Measurements from ENCODE around the gene NDUFB7. TPM values are rescaled to one million over a fixed set of nuclear protein-coding genes. Genes with fewer than 3 reads are reported as not detected.
"Not testable (repeated sequence)": the region's sequence is repeated elsewhere in the genome, so short reads cannot be mapped to it uniquely, and the experiment has no call there.

The NDUFB7 gene
- total RNA-seq, 2 experiments from 2014 or later, result 31.7 to 39.1 TPM

DNA sequence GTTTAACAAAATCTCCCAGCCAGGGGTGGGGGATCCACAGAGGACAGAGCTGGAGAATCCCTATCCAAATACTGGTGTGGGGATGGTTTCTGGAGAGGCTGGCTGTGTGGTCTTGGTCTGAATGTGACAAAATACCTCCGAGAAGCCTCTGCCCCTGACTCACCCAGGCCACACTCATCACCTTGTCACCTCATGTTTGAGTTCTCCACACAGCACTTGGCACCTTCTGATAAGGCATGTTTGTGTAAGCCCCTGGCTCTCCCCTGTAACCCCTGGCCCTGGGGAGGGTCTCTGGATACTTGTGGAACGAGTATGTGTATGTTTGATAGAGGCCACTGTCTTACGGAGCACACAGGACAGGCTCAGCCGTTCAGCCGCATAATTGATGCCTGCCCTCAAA, 27.8 kb downstream of the NDUFB7 start:
- CTCF ChIA-PET, result interaction anchor here (0.6 kb wide), 1 partner anchor 210 kb away, joined by 4 read pairs; no protein-coding TSS in a partner anchor
- Histone ChIP-seq H3K9me3 (ENCODE audit: control insufficient read depth in 1 of 2, insufficient read depth in 1 of 2, low read length in 2 of 2) (no peaks in the 10 kb centered on the region), H3K4me1 (ENCODE audit: insufficient read depth, low read length) (peaks cover 25% of the 10 kb centered on the region), H3K27me3 (ENCODE audit: control insufficient read depth in 1 of 2, insufficient read depth in 2 of 2, low read length in 2 of 2) (no peaks in the 10 kb centered on the region), H3K27ac (ENCODE audit: low read depth in 1 of 2, low read length in 2 of 2) (no peak overlapping the region), H3K36me3 (ENCODE audit: insufficient read depth, low read length) (peaks cover 23% of the 10 kb centered on the region), H3K4me3 (ENCODE audit: low read length) (no peak overlapping the region)
- Mint-ChIP-seq H3K27me3 (no peaks in the 10 kb centered on the region), H3K36me3 (ENCODE audit: low read depth) (peaks cover 49% of the 10 kb centered on the region), H3K4me3 (no peak overlapping the region), H3K9me3 (no peaks in the 10 kb centered on the region), H3K27ac (no peak overlapping the region), H3K4me1 (ENCODE audit: low read depth) (peaks cover 53% of the 10 kb centered on the region)
- TF ChIP-seq, protein P1, sequence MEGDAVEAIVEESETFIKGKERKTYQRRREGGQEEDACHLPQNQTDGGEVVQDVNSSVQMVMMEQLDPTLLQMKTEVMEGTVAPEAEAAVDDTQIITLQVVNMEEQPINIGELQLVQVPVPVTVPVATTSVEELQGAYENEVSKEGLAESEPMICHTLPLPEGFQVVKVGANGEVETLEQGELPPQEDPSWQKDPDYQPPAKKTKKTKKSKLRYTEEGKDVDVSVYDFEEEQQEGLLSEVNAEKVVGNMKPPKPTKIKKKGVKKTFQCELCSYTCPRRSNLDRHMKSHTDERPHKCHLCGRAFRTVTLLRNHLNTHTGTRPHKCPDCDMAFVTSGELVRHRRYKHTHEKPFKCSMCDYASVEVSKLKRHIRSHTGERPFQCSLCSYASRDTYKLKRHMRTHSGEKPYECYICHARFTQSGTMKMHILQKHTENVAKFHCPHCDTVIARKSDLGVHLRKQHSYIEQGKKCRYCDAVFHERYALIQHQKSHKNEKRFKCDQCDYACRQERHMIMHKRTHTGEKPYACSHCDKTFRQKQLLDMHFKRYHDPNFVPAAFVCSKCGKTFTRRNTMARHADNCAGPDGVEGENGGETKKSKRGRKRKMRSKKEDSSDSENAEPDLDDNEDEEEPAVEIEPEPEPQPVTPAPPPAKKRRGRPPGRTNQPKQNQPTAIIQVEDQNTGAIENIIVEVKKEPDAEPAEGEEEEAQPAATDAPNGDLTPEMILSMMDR (IDR thresholded peaks at IDR 0.05), result no peak
- POLR2A ChIA-PET, result no interaction called here
- ATAC-seq (ENCODE audit: poor library complexity) (no peak), DNase-seq (no peak)
- intact Hi-C loops (cut with DNase I, micrococcal nuclease), result no loop called here

DNA sequence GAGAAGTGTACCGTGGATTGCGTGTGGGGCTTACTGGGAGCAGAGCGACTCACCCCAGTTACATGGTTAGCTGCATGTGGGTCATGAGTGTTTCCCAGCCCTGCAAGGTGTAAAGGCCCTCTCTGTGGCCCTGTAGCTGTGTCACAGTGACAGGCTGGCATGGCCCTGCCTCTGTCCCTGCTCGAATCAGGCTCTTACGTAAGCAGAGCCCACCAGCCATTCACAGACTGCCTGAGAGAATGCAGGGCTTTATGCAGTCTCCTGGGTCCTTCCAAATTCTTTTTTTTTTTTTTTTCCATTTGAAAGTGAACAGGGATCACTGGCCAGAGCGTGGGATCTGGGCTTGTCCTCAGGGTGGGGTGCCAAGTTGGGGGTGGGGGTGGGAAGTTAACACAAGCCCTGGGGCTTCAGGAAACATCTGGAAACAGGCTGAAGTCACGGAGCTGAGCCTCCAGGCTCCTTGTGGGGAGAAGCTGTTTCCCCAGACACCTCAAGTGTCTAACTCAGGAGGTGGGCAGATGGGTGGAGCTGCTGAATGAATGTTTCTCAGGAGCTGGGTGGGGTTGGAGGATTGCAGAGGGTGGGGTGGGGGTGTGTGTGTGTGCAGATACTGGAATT, 29.0 kb downstream of the NDUFB7 start:
- H3K27me3 Mint-ChIP-seq, result no peaks in the 10 kb centered on the region
- Histone ChIP-seq H3K36me3 (ENCODE audit: insufficient read depth, low read length) (peaks cover 16% of the 10 kb centered on the region), H3K9me3 (ENCODE audit: control insufficient read depth in 1 of 2, insufficient read depth in 1 of 2, low read length in 2 of 2) (no peaks in the 10 kb centered on the region), H3K27ac (ENCODE audit: low read depth in 1 of 2, low read length in 2 of 2) (no peak overlapping the region), H3K4me1 (ENCODE audit: insufficient read depth, low read length) (peaks cover 30% of the 10 kb centered on the region), H3K27me3 (ENCODE audit: control insufficient read depth in 1 of 2, insufficient read depth in 2 of 2, low read length in 2 of 2) (no peaks in the 10 kb centered on the region), H3K4me3 (ENCODE audit: low read length) (no peak overlapping the region)
- POLR2A ChIA-PET, result no interaction called here
- no peaks in the 10 kb centered on the region for H3K9me3 Mint-ChIP-seq
- no peak for ATAC-seq (ENCODE audit: poor library complexity)
- H3K27ac Mint-ChIP-seq, result no peak overlapping the region
- intact Hi-C loops (cut with DNase I, micrococcal nuclease), result no loop called here
- DNase-seq, result peak in 1 of 14 experiments; percentile 30
- CTCF ChIA-PET, result no interaction called here
- H3K4me1 Mint-ChIP-seq (ENCODE audit: low read depth), result peaks cover 51% of the 10 kb centered on the region
- H3K4me3 Mint-ChIP-seq, result no peak overlapping the region
- TF ChIP-seq, protein P1 (IDR thresholded peaks at IDR 0.05), result no peak
- peaks cover 42% of the 10 kb centered on the region for H3K36me3 Mint-ChIP-seq (ENCODE audit: low read depth)

DNA sequence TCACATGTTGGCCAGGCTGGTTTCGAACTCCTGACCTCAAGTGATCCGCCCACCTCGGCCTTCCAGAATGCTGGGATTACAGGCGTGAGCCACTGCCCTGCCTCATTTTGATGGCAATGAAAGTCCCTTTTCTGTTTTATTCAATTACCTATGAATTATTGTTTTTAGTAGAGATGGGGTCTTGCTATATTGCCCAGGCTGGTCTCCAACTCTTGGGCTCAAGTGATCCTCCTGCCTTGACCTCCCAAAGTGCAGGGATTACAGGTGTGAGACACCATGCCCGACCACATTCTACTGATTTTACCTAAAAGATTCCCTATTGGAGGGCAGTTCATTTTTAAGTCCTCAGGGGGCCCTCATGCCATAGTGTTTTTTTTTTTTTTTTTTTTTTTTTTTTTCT, 29.9 kb downstream of the NDUFB7 start:
- H3K4me3 ChIP-seq (ENCODE audit: low read length); H3K27me3 ChIP-seq (ENCODE audit: control insufficient read depth in 1 of 2, insufficient read depth in 2 of 2, low read length in 2 of 2); DNase-seq; POLR2A ChIA-PET; H3K4me3 Mint-ChIP-seq; H3K27ac Mint-ChIP-seq; ATAC-seq (ENCODE audit: poor library complexity); H3K9me3 ChIP-seq (ENCODE audit: control insufficient read depth in 1 of 2, insufficient read depth in 1 of 2, low read length in 2 of 2); intact Hi-C loops (cut with DNase I, micrococcal nuclease); H3K27me3 Mint-ChIP-seq; CTCF ChIA-PET; H3K9me3 Mint-ChIP-seq; H3K27ac ChIP-seq (ENCODE audit: low read depth in 1 of 2, low read length in 2 of 2): not testable (repeated sequence)
- peaks cover 35% of the 10 kb centered on the region for H3K4me1 ChIP-seq (ENCODE audit: insufficient read depth, low read length)
- Mint-ChIP-seq H3K36me3 (ENCODE audit: low read depth) (peaks cover 41% of the 10 kb centered on the region), H3K4me1 (ENCODE audit: low read depth) (peaks cover 54% of the 10 kb centered on the region)
- H3K36me3 ChIP-seq (ENCODE audit: insufficient read depth, low read length), result peaks cover 16% of the 10 kb centered on the region
